KMS-11 (cell line): Measurements from ENCODE around the gene MPRIP.

Experiments used
- H2AFZ ChIP-seq: fragments of 200-600 bp; sonication (generic); 2 replicates; pipeline ENCODE4 v1.6.1; 2016; ENCODE audit warnings: antibody characterized with exemption, mixed run types, low read depth
- H3K27ac ChIP-seq: fragments of 200-600 bp; sonication (generic); 2 replicates; pipeline ENCODE4 v1.6.1; 2016; ENCODE audit warnings: mild to moderate bottlenecking, mixed run types
- H3K27me3 ChIP-seq: fragments of 200-600 bp; sonication (generic); 2 replicates; pipeline ENCODE4 v1.6.1; 2017; ENCODE audit warnings: mild to moderate bottlenecking, low read depth, mixed run types, moderate library complexity; ENCODE audit not compliant: insufficient read depth
- H3K36me3 ChIP-seq: fragments of 200-600 bp; sonication (generic); 2 replicates; pipeline ENCODE4 v1.6.1; 2017; ENCODE audit warnings: mild to moderate bottlenecking, mixed run types; ENCODE audit not compliant: insufficient read depth
- H3K4me1 ChIP-seq: fragments of 200-600 bp; sonication (generic); 2 replicates; pipeline ENCODE4 v1.6.1; 2016; ENCODE audit warnings: mild to moderate bottlenecking, low read depth, mixed run types; ENCODE audit not compliant: poor library complexity, severe bottlenecking
- H3K4me2 ChIP-seq: fragments of 200-600 bp; sonication (generic); 2 replicates; pipeline ENCODE4 v1.7.0; 2016; ENCODE audit warnings: mild to moderate bottlenecking, mixed run types
- H3K4me3 ChIP-seq: fragments of 200-600 bp; sonication (generic); IDR thresholded peaks from 2 replicates; pipeline ENCODE4 v1.6.1; 2017; ENCODE audit warnings: low read depth, low read length, mixed read lengths; ENCODE audit not compliant: insufficient read depth
- H3K79me2 ChIP-seq: fragments of 200-600 bp; sonication (generic); 2 replicates; pipeline ENCODE4 v1.6.1; 2016; ENCODE audit warnings: low read depth, mixed run types; ENCODE audit not compliant: insufficient read depth
- H3K9ac ChIP-seq: fragments of 200-600 bp; sonication (generic); 2 replicates; pipeline ENCODE4 v1.6.1; 2016; ENCODE audit warnings: mild to moderate bottlenecking, mixed run types
- H4K20me1 ChIP-seq: fragments of 200-600 bp; sonication (generic); 2 replicates; pipeline ENCODE4 v1.6.1; 2016; ENCODE audit warnings: mild to moderate bottlenecking, mixed run types; ENCODE audit not compliant: insufficient read depth
- TF ChIP-seq, protein P1 (sequence below): fragments of 200-600 bp; sonication (generic); conservative IDR thresholded peaks from 2 replicates; pipeline ENCODE4 v1.6.1; 2017; ENCODE audit warnings: low read depth, mild to moderate bottlenecking, antibody characterized with exemption, low read length, moderate library complexity, mixed read lengths

Gene MPRIP

DNA sequence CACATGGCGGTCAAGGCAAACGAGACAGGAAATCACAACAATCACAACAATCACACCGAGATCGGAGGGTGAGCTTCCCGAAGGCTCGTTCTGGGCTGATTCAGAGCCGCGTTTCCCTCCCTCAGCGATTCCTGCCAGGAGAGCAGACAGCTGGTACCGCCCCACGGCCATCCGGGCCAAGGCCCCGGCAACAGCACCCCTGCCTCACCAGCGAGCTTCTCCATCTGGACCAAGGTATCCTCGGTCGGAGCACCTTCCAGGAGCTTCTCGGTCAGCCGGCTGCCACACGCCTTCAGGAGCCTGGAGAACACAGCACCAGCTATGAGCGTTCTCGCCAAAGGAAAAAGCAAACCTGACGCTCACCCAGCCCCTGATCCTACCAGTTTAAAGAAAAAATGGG is 179.1 kb downstream of the MPRIP start:
- no peak overlapping the region for H2AFZ ChIP-seq
- no peak overlapping the region for H3K4me3 ChIP-seq
- H4K20me1 ChIP-seq: no peaks in the 10 kb centered on the region
- no peaks in the 10 kb centered on the region for H3K27me3 ChIP-seq
- H3K4me1 ChIP-seq: no peaks in the 10 kb centered on the region
- H3K4me2 ChIP-seq: no peak overlapping the region
- peaks cover 5% of the 10 kb centered on the region; the same call in 1 of the 2 replicates for H3K36me3 ChIP-seq
- no peak overlapping the region for H3K27ac ChIP-seq
- TF ChIP-seq, protein P1, sequence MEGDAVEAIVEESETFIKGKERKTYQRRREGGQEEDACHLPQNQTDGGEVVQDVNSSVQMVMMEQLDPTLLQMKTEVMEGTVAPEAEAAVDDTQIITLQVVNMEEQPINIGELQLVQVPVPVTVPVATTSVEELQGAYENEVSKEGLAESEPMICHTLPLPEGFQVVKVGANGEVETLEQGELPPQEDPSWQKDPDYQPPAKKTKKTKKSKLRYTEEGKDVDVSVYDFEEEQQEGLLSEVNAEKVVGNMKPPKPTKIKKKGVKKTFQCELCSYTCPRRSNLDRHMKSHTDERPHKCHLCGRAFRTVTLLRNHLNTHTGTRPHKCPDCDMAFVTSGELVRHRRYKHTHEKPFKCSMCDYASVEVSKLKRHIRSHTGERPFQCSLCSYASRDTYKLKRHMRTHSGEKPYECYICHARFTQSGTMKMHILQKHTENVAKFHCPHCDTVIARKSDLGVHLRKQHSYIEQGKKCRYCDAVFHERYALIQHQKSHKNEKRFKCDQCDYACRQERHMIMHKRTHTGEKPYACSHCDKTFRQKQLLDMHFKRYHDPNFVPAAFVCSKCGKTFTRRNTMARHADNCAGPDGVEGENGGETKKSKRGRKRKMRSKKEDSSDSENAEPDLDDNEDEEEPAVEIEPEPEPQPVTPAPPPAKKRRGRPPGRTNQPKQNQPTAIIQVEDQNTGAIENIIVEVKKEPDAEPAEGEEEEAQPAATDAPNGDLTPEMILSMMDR: no peak
- no peak overlapping the region for H3K9ac ChIP-seq
- no peaks in the 10 kb centered on the region for H3K79me2 ChIP-seq

DNA sequence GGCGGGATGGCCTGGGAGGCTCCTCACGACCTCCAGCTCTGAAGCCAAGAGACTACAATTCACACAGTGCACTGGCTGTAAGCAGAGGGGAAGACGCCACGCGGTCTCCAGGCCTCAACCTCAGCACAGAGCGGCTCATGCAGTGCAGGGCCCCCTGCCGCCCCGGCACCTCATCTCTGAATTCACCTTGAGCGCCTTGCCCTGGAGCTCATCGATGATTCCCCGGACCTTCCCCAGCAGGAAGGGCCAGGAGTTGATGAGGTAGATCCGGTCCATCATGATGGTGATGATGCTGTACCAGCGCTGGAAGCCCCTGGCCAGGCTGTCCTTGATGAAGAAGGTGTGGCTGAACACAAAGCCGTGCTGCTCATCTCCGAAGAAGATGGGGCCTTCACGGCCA is 181.5 kb downstream of the MPRIP start:
- Histone ChIP-seq H3K9ac (no peak overlapping the region), H4K20me1 (no peaks in the 10 kb centered on the region), H3K4me1 (no peaks in the 10 kb centered on the region), H3K79me2 (no peaks in the 10 kb centered on the region), H3K36me3 (peaks cover 5% of the 10 kb centered on the region; the same call in 1 of the 2 replicates), H2AFZ (no peak overlapping the region), H3K4me2 (no peak overlapping the region), H3K27me3 (no peaks in the 10 kb centered on the region), H3K4me3 (no peak overlapping the region), H3K27ac (no peak overlapping the region)
- TF ChIP-seq, protein P1: no peak

DNA sequence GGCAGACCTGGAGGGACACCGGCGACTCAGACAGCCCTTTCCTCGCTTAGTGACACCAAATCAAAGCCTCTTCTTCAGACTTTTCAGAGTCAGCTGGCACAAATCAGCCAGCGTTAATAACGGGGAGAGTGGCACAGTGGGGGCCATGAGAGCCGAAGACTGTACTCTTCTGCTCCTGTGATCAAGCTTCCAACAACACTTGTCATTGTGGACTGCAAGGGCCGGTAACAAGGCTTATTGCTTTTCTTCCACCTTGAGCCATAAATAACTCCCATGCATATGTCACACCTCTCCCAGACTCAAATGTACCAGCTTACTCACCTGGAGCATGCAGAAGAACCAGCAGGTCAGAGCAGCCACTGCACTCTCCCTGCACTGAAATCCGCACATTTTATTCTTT is 181.9 kb downstream of the MPRIP start:
- no peak overlapping the region for H3K4me2 ChIP-seq
- TF ChIP-seq, protein P1: no peak
- H3K9ac ChIP-seq: no peak overlapping the region
- H3K27me3 ChIP-seq: no peaks in the 10 kb centered on the region
- H4K20me1 ChIP-seq: no peaks in the 10 kb centered on the region
- H3K79me2 ChIP-seq: no peaks in the 10 kb centered on the region
- no peak overlapping the region for H3K27ac ChIP-seq
- H3K36me3 ChIP-seq: peaks cover 5% of the 10 kb centered on the region; the same call in 1 of the 2 replicates
- no peak overlapping the region for H2AFZ ChIP-seq
- no peak overlapping the region for H3K4me3 ChIP-seq
- H3K4me1 ChIP-seq: no peaks in the 10 kb centered on the region

DNA sequence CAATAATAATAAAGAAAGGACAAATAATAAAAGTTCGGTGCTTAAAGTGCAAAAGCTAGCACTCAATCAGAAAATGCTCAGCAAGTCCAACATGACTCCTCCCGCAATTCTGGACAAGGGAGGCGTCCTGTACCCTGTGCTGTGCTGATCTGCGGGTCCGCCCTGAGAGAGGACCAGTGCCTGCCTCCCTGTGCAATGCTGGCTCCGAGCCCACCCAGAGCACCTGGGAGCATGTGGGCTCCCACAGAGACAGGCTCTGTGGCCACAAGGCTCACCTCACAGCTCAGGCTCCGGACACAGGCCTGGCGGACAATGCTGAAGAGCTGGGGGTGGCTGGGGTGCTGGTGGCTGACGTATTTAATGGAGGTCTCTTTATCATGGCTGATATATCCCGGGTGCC is 183.6 kb downstream of the MPRIP start:
- no peak overlapping the region for H3K27ac ChIP-seq
- no peaks in the 10 kb centered on the region for H3K79me2 ChIP-seq
- H3K4me1 ChIP-seq: no peaks in the 10 kb centered on the region
- H3K36me3 ChIP-seq: peaks cover 5% of the 10 kb centered on the region; the same call in 1 of the 2 replicates
- H3K9ac ChIP-seq: no peak overlapping the region
- no peak overlapping the region for H3K4me3 ChIP-seq
- no peaks in the 10 kb centered on the region for H4K20me1 ChIP-seq
- TF ChIP-seq, protein P1: no peak
- no peak overlapping the region for H3K4me2 ChIP-seq
- no peaks in the 10 kb centered on the region for H3K27me3 ChIP-seq
- H2AFZ ChIP-seq: no peak overlapping the region
